ENCODE results near the gene KLHDC7B. TPM values are rescaled to one million over a fixed set of nuclear protein-coding genes. Genes with fewer than 3 reads are reported as not detected.

The KLHDC7B gene
- total RNA-seq, 2 experiments from 2014 or later: 2.3 TPM

DNA sequence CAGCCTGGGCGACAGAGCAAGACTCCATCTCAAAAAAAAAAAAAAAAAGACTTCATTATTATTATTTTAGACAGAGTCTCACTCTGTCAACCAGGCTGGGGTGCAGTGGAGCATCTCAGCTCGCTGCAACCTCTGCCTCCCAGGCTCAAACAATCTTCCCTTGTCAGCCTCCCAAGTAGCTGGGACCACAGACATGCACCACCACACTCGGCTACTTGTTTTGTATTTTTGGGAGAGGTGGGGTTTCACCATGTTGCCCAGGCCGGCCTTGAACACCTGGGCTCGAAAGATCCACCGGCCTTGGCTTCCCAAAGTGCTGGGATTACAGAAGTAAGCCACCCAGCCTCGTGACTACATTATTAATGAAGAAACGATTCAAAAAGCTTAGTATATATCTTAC, 10.6 kb upstream of the KLHDC7B start:
- Histone ChIP-seq H3K36me3 (ENCODE audit: insufficient read depth, low read length) (no peaks in the 10 kb centered on the region), H3K27ac (ENCODE audit: low read depth in 1 of 2, low read length in 2 of 2) (no peak overlapping the region), H3K4me1 (ENCODE audit: insufficient read depth, low read length) (peaks cover 64% of the 10 kb centered on the region), H3K4me3 (ENCODE audit: low read length) (no peak overlapping the region), H3K9me3 (ENCODE audit: control insufficient read depth in 1 of 2, insufficient read depth in 1 of 2, low read length in 2 of 2) (no peaks in the 10 kb centered on the region), H3K27me3 (ENCODE audit: control insufficient read depth in 1 of 2, insufficient read depth in 2 of 2, low read length in 2 of 2) (no peaks in the 10 kb centered on the region)
- Mint-ChIP-seq H3K36me3 (ENCODE audit: low read depth) (no peaks in the 10 kb centered on the region), H3K4me3 (no peak overlapping the region), H3K27ac (no peak overlapping the region), H3K9me3 (no peaks in the 10 kb centered on the region), H3K4me1 (ENCODE audit: low read depth) (peaks cover 36% of the 10 kb centered on the region), H3K27me3 (peaks cover 13% of the 10 kb centered on the region)
- ChIA-PET POLR2A (interaction anchor here (0.7 to 10.0 kb wide), 3 partner anchors 8 to 13 kb away, joined by 4 to 258 read pairs (median 5); partner anchors contain the start of genes KLHDC7B, SCO2 and TYMP), CTCF (interaction anchor here (1.2 kb wide), 2 partner anchors 9 to 13 kb away, joined by 3 to 5 read pairs; partner anchors contain the start of gene SCO2)
- DNase-seq: peak in 1 of 14 experiments; percentile 6
- ATAC-seq (ENCODE audit: poor library complexity): no peak
- TF ChIP-seq, protein P1, sequence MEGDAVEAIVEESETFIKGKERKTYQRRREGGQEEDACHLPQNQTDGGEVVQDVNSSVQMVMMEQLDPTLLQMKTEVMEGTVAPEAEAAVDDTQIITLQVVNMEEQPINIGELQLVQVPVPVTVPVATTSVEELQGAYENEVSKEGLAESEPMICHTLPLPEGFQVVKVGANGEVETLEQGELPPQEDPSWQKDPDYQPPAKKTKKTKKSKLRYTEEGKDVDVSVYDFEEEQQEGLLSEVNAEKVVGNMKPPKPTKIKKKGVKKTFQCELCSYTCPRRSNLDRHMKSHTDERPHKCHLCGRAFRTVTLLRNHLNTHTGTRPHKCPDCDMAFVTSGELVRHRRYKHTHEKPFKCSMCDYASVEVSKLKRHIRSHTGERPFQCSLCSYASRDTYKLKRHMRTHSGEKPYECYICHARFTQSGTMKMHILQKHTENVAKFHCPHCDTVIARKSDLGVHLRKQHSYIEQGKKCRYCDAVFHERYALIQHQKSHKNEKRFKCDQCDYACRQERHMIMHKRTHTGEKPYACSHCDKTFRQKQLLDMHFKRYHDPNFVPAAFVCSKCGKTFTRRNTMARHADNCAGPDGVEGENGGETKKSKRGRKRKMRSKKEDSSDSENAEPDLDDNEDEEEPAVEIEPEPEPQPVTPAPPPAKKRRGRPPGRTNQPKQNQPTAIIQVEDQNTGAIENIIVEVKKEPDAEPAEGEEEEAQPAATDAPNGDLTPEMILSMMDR (IDR thresholded peaks at IDR 0.05): no peak
- intact Hi-C loops (cut with DNase I, micrococcal nuclease): no loop called here

DNA sequence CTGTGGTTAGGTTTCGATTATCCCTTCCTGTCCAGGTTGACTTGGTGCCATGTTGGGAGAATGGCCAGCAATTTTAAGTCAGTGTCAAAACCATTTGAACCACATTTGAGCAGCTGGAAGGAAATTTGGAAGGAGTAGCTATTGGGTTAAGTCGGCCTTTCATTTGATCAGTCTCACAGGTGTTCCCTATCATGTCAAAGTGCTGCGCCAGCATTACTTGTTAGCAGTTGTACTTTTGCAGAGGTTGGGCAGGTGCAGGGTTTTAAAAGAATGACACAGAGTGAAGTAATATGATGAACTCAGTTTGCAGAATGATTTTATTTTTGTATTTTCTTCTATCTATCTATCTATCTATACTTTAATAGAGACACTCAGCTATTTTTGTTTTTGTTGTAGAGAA, 9.5 kb upstream of the KLHDC7B start:
- peak overlapping the region; percentile 79 for H3K27ac Mint-ChIP-seq
- CTCF ChIA-PET: interaction anchor here (1.2 kb wide), 1 partner anchor 12 kb away, joined by 3 read pairs; no protein-coding TSS in a partner anchor
- no peak overlapping the region for H3K27ac ChIP-seq (ENCODE audit: low read depth in 1 of 2, low read length in 2 of 2)
- H3K9me3 ChIP-seq (ENCODE audit: control insufficient read depth in 1 of 2, insufficient read depth in 1 of 2, low read length in 2 of 2): no peaks in the 10 kb centered on the region
- ATAC-seq (ENCODE audit: poor library complexity) (no peak), DNase-seq (no peak)
- H3K27me3 ChIP-seq (ENCODE audit: control insufficient read depth in 1 of 2, insufficient read depth in 2 of 2, low read length in 2 of 2): no peaks in the 10 kb centered on the region
- peaks cover 39% of the 10 kb centered on the region for H3K4me1 Mint-ChIP-seq (ENCODE audit: low read depth)
- TF ChIP-seq, protein P1 (IDR thresholded peaks at IDR 0.05): no peak
- H3K27me3 Mint-ChIP-seq: peaks cover 13% of the 10 kb centered on the region
- H3K9me3 Mint-ChIP-seq: no peaks in the 10 kb centered on the region
- H3K36me3 ChIP-seq (ENCODE audit: insufficient read depth, low read length): no peaks in the 10 kb centered on the region
- no peak overlapping the region for H3K4me3 Mint-ChIP-seq
- no peaks in the 10 kb centered on the region for H3K36me3 Mint-ChIP-seq (ENCODE audit: low read depth)
- intact Hi-C loops (cut with DNase I, micrococcal nuclease): no loop called here
- H3K4me3 ChIP-seq (ENCODE audit: low read length): no peak overlapping the region
- peaks cover 62% of the 10 kb centered on the region for H3K4me1 ChIP-seq (ENCODE audit: insufficient read depth, low read length)
- POLR2A ChIA-PET: interaction anchor here (10.0 kb wide), 1 partner anchor 9 kb away, joined by 258 read pairs; the partner anchor contains the start of genes SCO2 and TYMP

DNA sequence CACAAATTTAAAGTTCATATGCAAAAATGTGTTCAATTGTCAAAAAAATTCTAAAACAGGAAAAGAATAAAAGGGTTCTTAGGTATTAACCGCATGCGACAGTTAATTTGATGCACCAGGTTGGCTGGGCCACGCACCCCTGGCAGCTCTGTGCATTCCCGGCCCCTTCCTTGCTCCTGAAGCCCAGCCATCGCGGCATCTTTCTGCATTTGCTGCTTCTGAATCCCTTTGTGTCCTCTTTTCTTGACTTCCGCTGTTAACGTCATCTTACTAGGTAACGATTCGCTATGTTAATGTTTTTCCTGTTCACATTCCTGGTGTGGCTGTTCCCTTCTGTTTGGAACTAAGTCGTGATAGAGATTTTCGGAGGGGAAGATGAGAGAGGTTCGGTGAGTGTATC, 7.9 kb upstream of the KLHDC7B start:
- ChIA-PET CTCF (interaction anchor here (1.3 to 2.0 kb wide), 2 partner anchors 11 to 12 kb away, joined by 4 to 12 read pairs; partner anchors contain the start of gene SCO2), POLR2A (interaction anchor here (3.6 to 10.0 kb wide), 3 partner anchors 11 to 29 kb away, joined by 52 to 258 read pairs (median 87); partner anchors contain the start of genes LMF2, NCAPH2, SCO2 and TYMP)
- ATAC-seq (ENCODE audit: poor library complexity) (no peak), DNase-seq (no peak)
- H3K36me3 Mint-ChIP-seq (ENCODE audit: low read depth): no peaks in the 10 kb centered on the region
- Histone ChIP-seq H3K27me3 (ENCODE audit: control insufficient read depth in 1 of 2, insufficient read depth in 2 of 2, low read length in 2 of 2) (no peaks in the 10 kb centered on the region), H3K4me3 (ENCODE audit: low read length) (no peak overlapping the region), H3K36me3 (ENCODE audit: insufficient read depth, low read length) (no peaks in the 10 kb centered on the region), H3K9me3 (ENCODE audit: control insufficient read depth in 1 of 2, insufficient read depth in 1 of 2, low read length in 2 of 2) (no peaks in the 10 kb centered on the region), H3K27ac (ENCODE audit: low read depth in 1 of 2, low read length in 2 of 2) (peak overlapping the region; percentile 92 to 99), H3K4me1 (ENCODE audit: insufficient read depth, low read length) (peaks cover 51% of the 10 kb centered on the region)
- intact Hi-C loops (cut with DNase I, micrococcal nuclease): no loop called here
- peak overlapping the region; percentile 99 for H3K27ac Mint-ChIP-seq
- peaks cover 43% of the 10 kb centered on the region for H3K4me1 Mint-ChIP-seq (ENCODE audit: low read depth)
- TF ChIP-seq, protein P1 (IDR thresholded peaks at IDR 0.05): no peak
- peaks cover 9% of the 10 kb centered on the region for H3K27me3 Mint-ChIP-seq
- H3K9me3 Mint-ChIP-seq: no peaks in the 10 kb centered on the region
- no peak overlapping the region for H3K4me3 Mint-ChIP-seq
